H4 (cell line): Measurements from ENCODE around the gene MEF2A. TPM values are rescaled to one million over a fixed set of nuclear protein-coding genes. Genes with fewer than 3 reads are reported as not detected.
A peak's percentile ranks its signal among the peaks of the same experiment; 100 is the strongest.
"Not testable (repeated sequence)": the region's sequence is repeated elsewhere in the genome, so short reads cannot be mapped to it uniquely, and the experiment has no call there.

ENCODE experiments used
- DNase-seq: peaks from one replicate; pipeline ENCODE4 v3.0.0-alpha.2; 2015; ENCODE audit warnings: low spot score
- total RNA-seq: library from RNA; depleted of rRNA; stranded (reverse); fragments of >200 nt; shearing (Covaris generic); gene quantifications from 2 replicates; pipeline ENCODE4 v1.2.3, GENCODE V29; 2014; rRNA removed

MEF2A gene
- 16.7 and 21.0 TPM in 2 replicates for total RNA-seq

DNA sequence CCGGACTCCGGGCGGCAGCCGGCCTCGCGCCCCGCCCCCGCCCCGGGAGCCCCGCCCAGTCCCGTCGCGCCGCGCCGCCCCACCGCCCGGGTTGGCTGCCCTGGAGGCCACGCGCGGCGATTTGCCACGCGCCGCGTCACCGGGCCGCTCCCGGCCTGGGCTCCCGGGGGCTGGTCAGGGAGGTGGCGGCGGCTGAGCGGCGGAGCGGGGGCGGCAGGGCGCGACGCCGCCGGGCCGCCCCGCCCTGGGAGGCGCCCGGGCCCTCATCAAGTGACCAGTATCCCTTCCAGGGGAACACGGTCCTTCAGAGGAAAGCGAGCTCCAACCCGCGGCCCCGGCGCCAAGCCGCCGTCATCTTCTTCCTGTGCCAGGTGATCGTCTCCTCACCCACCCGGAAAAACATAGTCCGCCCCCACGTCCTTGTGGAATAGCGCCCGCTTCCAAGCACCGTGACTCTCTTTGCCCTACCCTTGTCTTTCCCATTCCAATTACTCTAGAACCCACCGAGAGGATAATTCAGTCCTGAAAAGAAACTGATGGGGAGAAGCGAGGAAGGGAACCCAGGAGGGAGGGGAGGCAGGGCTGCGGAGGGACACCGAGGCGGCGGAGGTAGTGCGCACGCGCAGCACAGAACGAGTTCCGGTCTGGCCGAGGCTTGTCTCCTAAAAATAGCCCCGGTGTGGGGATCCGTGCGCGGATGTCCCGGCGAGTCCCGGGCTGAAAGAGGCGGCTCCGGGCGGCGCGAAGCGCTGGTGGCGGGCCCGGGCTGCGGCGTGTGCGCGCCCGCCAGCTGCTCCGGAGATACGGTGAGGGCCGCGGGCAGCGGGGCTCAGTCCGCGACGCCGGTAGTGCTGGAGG, at the start of gene MEF2A:
Gene MEF2A, plus strand, starts transcription at position 686 of the 858 bp plus-strand sequence. CDS start 67,136 bp downstream, outside the sequence.
- DNase-seq, result peak; percentile 89

DNA sequence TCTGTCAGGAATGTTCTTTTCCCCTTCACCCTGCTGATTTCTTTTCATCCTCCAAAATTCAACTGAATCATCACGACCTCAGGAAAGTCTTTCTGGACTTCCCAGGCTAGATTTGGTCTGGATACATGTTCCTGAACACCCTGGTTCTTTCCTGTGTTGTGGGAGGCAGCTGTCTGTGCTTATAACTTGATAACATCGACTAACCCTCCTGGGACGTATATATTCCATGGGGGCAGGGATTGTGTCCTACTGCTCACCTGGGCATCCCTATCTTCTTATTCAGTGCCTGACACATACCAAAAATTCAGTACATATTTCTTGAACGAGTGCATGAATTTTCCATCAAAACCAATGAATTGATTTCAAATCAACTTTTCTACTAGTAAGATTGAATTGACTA, 47.6 kb upstream of the MEF2A start:
- no peak for DNase-seq

DNA sequence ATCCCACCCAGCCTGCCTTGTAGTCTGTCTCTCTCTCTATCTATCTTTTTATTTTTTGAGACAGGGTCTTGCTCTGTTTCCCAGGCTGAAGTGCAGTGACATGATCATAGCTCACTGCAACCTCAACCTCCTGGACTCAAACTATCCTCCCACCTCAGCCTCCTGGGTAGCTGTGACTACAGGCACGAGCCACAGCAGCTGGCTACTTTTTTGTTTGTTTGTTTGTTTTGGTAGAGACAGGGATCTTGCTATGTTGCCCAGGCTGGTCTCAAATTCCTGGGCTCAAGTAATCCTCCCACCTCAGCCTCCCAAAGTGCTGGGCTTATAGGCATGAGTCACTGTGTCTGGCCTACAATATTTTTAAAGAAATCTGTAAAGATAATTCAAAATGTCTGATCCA, 46.4 kb upstream of the MEF2A start:
- DNase-seq, result not testable (repeated sequence)

DNA sequence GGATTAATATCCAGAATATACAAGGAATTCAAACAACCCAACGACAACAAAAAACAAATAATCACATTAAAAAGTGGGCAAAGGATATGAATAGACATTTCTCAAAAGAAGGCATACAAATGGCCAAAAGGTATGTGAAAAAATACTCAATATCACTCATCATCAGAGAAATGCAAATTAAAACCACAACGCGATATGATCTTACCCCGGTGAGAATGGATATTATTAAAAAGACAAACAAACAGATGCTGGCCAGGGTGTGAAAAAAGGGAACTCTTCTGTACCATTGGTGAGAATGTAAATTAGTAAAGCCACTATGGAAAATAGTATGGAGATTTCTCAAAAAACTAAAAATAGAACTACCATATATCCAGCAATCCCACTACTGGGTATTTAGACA, 43.5 kb upstream of the MEF2A start:
- no peak for DNase-seq

DNA sequence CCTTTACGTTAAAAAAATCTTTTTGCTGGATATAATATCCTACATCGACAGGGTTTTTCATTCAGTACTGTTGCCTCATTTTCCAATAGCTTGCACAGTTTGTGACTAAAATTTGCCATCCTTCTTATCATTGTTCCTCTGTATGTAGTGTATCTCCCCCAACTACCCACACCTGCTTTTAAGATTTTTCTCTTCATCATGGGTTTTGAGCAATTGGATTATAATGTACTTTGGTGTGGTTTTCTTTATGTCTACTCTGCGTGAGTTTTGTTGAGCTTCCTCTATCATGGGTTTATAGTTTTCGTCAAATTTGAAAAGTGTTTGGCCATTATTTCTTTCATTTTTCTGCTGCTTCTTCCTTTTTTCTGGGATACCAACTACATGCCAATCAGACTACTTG, 39.6 kb upstream of the MEF2A start:
- DNase-seq, result no peak

DNA sequence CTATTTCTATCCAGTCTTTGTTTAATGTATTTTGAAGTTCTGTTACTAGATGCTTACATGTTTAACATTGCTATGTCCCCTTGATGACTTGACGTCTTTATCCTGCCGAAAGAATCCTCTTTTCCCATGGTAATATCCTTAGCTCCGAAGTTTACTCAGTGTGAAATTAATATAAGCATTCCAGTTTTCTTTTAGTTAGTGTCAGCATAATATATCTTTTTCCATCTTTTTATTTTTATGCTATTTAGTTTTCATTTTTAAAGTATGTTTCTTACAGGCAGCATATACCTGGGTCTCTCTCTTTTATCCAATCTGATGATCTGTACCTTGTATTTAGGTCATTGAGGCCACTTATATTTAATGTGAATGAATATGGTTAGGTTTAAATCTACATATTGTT, 39.1 kb upstream of the MEF2A start:
- no peak for DNase-seq

DNA sequence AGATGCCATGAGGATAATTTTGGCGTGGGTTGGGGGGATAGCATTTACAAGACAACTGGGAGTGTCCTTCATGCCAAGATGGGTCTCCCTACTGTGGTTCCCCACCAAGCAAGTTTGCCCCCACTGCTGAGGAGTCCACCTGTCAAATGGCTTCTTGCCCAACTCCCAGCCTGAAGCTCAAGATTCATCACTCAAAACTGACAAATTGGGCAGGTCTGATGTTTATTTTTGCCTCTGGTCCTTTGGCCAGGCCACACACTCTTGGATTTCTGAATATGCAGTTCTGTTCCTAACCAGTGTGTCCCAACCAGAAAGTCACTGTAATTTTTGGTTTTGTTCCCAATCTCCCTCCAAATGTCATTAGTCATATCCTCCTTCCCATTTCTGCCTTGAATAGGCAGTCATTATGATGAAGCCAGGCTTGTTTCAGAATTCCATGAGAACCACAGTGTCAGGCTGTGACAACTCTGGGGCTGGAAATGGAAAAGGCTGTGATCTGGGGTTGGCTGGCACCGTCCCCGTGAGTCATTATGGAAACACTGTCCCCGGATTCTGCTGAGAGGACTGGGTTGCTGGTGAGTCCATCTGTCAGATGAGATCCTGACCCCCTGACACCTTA, 29.3 kb upstream of the MEF2A start:
- peak; percentile 84 for DNase-seq

DNA sequence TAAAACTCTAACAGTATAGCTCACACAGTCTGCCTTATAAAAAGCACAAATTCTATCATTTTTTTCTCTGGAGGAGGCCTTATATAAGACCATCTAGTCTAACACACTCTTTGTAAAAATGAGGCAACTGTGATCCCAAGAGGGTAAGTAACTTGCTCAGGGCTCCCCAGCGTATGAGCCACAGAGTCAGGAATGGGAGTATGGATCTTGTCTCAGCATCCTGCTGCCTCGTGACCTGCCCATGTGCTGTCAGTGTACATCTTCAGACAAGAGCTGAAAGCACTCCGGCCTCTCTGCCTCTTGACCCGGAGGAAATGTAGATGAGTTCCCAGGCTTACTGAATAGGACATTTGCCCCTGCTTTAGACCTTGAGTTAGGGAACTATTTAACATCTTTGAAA, 28.4 kb upstream of the MEF2A start:
- no peak for DNase-seq

DNA sequence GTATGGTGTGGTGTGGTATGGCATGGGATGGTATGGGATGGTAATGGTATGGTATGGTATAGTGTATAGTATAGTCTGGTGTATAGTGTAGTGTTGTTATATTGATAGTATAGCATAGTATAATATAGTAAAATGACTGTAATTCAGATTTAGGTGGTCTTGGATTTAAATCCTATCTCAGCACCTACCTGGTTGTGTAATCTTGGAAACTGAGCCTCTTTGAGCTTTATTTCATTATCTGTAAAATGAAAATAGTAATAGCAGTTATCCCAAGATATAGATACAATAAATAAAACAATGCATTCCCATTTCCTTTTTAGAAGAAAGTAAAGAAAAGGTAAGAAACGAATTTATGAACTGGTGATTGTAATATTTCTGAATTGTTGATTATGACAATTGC, 27.5 kb upstream of the MEF2A start:
- no peak for DNase-seq

DNA sequence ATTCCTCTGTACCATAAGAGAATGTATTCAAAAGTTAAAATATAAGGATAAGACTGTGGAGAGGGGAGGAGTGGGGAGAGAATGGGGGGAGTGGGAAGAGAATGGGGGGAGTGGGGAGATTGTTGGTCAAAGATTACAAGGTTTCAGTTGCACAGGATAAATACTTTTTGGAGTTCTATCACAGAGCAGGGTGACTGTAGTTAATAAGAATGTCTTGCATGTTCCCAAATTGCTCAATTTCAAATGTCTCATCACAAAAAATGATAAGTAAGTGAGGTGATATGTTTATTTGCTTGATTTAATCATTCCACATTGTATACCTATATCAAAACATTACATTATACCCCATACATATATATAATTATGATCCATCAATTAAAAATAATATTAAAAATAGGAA, 23.0 kb upstream of the MEF2A start:
- DNase-seq, result no peak

DNA sequence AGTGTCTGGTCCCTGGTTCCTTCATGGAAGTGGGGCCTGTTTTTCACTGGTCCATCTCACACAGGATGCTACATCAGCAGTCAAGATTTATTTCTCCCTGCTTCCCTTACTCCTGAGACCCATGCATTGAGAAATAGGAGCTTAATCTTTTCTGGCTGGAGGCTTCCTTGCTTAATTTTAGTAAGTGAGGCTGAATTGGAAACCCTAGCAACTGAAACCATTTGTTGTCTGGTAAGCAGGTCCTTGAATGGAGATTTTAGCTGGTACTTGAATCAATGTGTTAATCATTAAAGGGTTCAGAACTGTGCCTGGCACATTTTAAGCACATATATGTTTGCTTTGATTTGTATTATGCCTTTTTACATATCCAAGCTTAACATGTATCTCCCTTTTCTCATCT, 20.2 kb upstream of the MEF2A start:
- no peak for DNase-seq

DNA sequence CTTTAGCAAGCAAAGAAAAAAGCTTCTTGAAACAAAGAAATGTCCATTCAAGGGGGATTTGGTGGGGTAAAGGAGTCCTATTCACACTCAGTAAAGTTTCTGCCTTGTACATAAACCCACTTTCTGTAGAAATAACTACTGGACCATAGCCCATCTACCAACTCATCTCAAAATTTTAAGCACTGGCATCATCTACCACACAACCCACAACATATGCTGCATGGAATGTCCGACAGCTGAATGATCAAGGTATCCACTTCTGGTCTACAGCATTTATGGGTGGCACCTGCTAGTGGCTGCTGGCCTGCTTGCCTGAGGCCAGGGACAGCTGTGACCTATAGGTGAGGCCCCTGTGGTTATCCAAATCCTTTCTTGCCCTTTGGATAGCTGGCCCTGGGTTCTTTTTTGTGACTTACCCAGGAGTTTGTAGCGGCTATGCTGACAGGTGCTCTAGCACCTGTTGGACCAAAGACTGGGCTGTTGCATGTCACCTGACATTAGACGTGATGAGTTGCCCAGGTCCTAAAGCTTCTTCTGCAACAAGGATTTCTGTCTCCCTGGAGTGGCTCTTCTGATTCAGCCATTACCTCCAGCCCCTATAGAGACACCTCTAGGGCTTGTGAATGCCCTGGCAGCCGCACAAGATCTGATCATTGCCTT, 19.2 kb upstream of the MEF2A start:
- DNase-seq, result no peak

DNA sequence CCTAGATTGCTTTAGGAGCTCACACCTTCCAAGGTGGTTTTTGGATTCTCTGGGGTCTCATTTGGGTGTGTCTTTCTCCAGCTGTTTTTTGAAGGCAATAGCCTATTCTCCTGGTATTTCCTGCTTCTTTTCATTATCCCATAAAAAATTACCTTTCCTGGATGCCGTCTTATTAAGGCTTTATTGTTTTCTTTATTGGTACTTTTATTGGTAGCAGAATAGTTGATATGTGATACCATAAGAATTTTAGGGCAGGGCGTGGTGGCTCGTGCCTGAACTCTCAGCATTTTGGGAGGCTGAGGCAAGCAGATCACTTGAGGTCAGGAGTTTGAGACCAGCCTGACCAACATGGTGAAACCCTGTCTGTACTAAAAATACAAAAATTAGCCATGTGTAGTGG, 18.3 kb upstream of the MEF2A start:
- DNase-seq, result no peak

DNA sequence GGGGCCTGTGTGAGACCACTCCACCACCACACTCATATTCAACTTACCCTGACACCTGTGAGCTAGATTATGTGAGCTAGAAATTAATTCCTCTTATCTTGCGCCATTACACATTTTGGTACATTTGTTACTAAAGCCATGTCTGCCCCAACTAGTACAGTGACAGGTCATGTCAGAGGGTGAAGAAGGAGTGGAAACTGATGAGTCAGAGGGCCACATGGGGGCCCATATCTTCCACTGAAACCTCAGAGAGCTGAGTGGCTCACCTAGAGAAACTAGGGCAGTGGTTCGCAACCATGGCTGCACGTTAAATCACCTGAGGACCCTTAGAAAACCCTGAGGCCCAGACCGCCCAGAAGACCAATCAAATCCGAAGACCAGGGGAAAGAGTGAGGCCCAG, 15.7 kb upstream of the MEF2A start:
- DNase-seq, result no peak

DNA sequence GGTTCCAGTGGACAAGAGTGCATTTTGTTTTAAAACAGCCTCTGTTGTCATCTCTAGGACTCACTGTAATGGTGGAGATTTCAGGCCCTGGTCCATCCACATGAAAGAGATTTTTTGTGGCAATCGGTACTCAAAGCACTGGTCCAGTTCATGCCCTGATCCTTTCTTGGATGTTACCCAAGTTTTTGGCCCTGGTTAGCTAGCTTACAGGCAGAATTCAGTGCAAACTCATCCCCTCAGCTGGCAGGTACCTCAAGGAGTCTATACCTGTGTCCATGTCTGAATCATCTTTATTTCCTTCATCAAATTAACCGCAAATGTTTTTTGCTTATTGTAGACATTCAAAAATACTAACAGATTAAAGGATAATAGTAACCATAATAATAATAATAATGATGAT, 13.7 kb upstream of the MEF2A start:
- DNase-seq, result no peak

DNA sequence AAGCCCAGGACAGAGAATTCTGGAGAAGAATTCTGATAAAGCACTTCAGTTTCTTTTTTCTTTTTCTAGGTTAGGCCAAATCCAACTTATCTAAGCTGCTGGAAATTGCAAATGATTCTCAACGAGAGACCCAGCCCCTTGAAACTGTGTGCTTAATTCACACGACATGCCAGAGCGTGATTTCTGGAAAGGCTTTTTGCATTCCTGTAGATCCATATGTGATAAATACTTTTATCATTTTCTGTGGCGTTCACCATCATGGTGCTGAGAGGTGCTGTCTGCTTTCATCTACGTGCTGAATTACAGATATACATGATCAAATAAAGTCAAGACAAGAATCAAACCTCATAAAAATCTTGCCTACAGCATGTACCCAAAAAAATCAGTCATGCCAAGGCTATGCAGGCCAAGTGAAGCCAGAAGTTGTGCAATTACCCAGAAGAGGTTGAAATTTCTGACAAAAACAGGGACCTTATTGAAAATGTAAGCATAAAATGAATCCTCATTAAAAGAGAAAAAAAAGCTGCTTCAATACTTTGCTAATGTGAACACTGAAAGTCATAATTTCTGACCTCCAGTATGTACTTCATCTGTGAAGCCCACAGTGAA, 10.8 kb upstream of the MEF2A start:
- no peak for DNase-seq

DNA sequence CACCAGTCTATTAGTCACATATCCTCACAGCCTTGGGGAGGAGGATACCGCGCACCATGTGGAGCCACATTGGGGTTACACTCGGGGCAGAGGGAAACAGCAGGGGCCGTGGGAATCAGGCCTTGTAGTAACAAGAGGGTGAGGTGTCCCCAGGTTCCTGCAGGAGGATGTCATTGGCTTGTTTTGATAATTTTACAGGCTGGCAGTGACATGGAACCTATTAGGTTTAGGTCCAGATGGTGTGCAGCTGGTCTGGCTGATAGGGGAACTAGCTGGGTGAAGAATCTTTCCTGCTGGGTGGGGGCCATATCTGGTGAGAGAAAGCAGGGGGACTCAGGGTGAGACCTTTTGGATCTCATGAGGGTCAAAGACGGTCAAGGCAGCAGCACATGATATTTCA, 9.8 kb upstream of the MEF2A start:
- DNase-seq, result no peak

DNA sequence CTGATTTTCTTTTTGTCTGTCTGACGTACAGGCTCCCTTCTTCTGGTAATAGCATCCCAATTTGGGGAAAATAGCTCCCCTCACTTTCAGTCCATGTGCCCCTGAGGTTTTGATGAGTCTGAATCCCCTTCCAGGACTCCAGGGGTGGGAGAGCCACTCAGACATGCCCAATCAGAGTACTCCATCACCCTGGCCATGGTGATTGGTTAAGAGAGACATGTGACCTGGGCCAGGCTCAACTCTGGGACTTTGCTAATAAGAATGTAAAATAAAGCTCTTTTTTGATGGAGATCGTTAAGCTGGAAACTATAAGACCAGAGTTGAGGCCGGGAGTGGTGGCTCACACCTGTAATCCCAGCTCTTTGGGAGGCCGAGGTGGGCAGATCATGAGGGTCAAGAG, 9.2 kb upstream of the MEF2A start:
- no peak for DNase-seq

DNA sequence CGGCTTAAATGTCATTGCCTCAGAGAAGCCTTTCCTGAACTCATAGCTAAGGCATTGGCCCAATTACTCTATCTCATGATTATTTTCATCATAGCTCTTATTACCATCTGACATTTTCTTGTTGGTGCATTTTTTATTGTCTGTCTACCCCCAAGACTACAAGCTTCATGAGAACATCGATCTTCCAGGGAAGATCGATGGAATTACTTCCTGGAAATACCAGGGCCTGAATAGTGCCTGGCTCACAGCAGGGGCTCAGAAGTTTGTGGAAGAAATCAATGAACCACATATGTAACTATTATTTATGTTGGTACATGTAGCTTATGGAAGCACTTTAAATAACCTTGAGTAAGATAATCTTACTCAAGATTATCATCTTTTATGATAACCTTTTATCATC, 7.7 kb upstream of the MEF2A start:
- DNase-seq, result no peak

DNA sequence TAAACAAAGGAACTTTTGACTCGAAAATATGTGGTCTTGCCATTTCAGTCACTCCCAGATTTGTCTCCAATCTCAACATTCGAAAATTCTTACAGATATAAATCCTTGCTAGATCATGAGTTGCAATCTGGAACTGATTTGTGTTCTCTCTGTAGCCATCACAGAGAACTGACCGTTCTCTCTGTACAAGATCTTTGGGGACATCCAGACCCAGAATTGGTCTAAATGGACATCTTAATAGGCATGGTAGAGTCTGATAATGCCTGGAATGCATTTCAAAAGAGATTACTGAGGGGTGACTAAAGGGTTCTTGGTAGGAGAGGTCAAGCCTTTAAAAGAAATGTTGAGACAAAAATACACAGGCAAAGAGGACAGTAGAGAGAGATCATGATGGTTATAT, 7.2 kb upstream of the MEF2A start:
- no peak for DNase-seq

DNA sequence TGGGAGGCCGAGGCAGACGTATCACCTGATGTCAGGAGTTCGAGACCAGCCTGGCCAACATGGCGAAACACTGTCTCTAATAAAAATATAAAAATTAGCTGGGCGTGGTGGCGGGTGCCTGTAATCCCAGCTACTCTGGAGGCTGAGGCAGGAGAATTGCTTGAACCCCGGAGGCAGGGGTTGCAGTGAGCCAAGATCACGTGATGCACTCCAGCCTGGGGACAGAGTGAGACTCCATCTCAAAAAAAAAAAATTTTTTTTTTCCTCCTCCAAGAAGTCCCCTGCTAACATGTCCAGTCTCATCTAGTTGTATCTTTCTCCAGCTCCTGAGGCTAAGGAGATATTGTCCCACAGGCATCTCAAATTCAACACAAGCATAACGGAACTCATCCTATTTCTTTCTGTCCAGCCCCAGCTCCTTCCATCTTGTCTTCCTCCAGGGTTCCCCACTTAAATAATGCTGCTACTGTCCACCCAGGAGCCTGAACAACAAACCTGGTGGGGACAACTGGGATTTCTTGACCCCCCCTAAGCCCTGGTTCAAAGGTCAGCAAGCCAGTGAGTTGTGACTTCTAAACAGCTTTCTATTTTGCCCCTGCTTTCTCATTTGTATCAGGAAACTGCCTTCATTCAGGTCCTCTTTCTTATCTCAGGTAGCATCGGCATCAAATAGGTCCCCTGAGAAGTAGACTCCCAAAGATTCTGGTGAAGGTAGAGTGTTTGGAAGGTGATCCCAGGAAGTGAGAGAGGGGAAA, 4.1 kb upstream of the MEF2A start:
- DNase-seq, result no peak

DNA sequence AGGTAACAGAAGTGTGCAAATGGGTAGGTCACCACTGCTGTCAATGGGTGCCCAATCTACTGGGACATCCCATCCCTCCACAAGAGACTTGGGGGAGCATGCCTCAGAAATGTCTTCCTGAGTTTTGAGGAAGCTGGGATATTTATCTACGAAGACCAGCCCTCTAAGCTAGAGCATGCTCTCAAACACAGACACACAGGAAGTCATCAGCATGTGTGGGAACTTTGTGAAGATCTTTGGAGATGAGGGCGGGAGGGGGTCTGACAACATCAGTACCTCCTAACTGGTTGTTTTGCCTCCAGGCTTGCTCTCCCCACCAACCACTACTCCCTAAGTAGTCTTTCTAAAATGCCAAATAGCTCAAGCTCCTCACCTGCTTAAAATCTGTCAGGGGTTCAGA, 3.5 kb upstream of the MEF2A start:
- no peak for DNase-seq
